Fibroblast of the conjunctiva (primary cell): ENCODE measurements around the gene NR6A1.

Source experiments
- DNase-seq: peaks from one replicate; pipeline ENCODE4 v3.0.0-alpha.2; 2010; ENCODE audit warnings: low read depth

Gene NR6A1

DNA sequence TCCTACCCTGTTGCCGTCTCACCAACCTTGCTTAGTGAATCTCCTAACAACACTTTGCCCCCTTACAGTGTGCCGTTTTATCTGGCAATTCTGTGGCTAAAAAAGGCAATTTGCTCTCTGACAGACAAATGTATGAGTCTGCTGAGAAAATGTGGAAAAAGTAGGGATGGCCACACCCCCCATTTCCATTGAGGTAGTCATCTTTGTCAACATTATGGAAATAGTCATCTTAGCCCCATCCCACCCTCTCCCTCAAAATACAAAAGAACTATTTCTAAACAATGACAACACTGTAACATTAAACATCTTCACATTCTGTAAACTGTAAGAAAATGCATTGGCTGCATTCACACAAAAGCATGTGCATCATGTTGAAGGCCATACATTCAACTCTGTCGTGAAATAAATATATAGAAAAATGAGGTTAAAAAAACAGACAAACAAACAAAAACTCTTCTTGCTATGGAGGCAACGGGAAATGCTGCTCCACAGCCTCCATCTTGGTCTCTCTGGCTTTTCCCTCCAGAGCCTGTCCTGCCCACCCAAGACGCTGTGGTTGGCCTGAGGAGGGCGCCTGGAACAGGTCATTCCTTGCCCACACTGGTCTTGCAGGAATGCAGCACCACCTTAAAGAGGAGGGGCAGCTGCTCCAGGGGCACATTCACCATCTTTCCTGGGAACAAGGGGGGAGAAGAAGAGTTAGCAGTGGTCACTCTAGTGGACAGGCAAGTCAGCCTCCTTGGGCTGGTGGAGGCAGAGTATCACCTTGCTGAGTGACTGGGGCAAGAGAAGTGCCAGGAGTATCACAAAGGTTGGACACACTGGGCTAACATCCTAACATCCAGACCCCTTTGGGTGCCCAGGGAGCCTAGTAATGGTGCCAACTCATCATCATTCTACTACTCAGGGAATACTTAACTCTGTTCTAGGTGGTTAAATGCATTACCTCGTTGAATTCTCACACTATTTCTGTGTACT is 248.7 kb downstream of the NR6A1 start:
- DNase-seq: no peak

GRCh38 chr9:124521142-124521541 is 250.0 kb downstream of the NR6A1 start:
- no peak for DNase-seq

GRCh38 chr9:124520206-124520596 is 250.9 kb downstream of the NR6A1 start:
- DNase-seq: no peak

DNA sequence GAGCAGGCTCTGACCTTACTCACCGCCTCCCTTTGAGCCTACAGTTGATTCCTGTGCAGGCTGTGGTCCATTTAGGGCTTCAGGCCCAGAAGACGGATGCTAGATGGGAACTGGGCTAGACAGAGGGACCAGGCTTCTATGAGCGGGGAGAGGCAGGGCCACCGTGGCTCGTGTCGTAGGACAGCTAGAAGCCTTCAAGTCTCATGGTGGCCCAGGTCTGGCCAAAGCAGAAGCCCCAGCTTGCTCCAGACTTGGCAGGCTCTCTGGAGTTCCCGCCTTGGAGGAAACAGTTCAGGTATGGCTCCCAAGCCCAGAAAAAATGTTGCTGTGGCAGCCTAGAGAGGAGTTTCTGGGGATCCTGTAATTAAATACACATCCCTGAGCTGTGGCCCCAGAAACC is 253.0 kb downstream of the NR6A1 start:
- no peak for DNase-seq

- no peak for DNase-seq
Measured at GRCh38 chr9:124517600-124517999, 253.5 kb downstream of the NR6A1 start.

DNA sequence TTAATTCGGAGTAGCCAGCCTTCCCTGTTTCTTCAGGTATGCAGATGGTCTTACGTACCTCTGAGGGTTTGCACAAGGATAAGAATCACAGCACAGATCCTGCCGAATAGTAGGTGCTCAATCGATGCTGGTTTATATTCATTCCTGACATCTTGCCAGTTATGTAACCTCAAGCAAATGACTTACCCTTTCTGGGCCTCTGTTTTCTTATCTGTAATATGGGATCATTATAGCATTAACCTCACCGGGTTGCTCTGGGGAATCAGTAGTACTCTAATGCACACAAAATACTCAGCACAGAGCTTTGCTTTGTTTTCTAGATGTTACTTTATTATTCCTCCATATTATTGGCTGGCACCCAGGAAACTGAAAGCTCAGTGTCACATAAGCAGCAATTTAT is 256.2 kb downstream of the NR6A1 start:
- no peak for DNase-seq

DNA sequence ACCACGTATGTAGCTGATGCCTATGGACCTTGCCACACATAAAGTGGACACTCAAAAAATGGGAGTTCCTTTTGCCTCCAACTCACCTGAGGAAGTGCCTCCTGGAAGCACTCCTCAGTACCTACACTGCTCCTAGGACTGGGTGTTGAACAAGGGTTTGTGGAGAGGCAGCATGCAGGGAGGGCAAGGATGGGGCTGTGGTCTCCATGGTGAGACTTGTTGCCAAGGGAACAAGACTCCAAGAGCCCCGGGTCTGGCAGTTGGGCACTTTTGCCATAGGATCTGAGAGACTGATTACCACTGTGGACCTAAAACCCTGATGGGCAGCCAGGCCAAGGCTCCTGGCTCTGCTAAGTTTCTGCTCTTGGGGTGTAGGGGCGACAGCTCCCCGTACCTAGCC is 257.0 kb downstream of the NR6A1 start:
- no peak for DNase-seq

- DNase-seq: no peak
Measured at GRCh38 chr9:124513376-124513994, 257.6 kb downstream of the NR6A1 start.

- DNase-seq: no peak
Measured at GRCh38 chr9:124512806-124513204, 258.3 kb downstream of the NR6A1 start.

DNA sequence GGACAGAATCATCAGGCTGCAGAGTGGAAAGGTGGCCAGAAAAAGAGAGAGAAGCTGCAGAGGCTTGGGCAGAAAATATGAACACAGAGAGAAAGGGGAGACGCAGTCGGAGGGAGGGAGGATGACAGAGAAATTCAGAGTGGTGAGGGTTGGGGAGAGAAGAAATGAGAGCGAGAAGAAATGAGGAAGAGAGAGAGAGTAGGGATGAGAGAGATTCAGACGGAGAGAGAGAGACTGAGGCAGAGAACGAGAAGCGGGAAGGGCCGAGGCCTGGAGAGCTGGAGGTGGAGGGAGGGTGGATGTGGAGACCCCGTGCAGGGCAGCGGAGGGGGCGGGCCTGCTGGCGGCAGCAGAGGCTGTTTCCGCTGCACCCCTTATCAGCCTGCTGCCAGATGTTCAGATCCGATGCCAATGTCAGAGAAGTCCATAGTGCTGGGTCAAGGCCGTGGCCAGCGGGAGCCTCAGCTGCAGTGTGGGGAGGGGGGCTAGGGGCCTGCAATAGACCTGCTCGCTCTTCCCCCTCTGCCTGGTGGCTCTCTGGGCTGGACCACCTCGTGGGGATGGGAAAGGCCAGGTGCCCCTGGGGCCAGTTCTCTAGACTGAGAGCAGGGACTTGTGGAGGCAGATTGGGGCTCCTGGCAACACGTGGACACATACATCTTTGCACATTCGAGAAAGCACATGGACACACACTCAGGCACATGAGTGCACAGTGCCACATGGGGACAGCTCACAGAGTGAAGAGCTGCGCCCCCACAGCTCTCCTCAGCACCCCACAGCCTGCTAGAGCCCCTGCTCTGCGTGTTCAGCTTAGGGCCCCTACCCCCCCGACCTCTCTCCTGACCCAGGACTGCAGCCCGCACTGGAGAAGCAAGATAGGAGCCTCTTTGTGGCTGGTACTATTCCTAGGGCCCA is 259.0 kb downstream of the NR6A1 start:
- DNase-seq: no peak

DNA sequence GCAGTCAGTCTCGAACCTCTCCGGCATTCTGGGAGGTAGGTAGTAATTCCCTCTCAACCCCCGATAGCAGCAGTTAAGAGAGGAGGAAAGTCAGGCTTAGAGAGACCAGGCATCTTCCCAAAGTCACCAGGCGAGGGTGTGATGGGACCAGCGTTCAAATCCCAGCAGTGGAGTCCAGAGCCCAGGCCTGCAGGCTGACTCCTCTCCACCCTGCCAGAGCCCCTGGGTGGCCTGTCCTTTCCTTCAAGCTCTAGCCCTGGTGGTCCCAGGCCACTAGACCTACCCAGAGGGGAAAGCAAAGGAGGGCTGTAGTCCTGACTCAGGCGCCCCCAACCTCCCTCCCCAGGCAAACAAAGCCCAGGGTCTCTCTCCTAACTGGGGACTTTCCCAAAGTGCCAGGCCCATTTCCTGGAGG is 259.7 kb downstream of the NR6A1 start:
- no peak for DNase-seq

- DNase-seq: peak; percentile 2
Measured at GRCh38 chr9:124510650-124511425, 260.3 kb downstream of the NR6A1 start.

DNA sequence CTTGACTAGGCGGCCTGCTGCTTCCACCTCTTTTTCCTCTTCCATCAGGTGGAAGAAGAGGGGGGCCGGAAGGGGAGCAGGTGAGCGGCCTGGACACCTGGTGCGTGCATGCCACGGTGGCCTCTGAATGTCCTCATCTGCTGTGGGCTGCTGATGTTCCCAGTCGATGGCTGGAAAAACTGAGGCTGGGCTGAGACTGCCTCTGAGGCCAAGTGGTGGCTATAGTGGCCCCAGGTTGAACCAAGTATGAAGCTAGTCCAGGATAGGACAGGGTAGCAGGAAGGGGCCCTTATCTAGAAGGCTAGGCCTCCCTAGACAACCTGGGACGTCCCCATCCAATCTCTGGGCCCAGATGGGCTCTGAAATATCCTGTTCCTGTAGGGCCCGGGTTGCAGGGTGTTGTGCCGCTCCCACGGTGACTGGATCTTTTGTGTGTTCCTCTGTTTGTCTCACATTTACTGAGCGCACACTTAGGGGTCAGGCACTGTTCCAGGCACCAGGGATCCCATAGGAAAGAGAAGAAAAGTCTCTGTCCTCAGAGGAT is 263.2 kb downstream of the NR6A1 start:
- DNase-seq: no peak

DNA sequence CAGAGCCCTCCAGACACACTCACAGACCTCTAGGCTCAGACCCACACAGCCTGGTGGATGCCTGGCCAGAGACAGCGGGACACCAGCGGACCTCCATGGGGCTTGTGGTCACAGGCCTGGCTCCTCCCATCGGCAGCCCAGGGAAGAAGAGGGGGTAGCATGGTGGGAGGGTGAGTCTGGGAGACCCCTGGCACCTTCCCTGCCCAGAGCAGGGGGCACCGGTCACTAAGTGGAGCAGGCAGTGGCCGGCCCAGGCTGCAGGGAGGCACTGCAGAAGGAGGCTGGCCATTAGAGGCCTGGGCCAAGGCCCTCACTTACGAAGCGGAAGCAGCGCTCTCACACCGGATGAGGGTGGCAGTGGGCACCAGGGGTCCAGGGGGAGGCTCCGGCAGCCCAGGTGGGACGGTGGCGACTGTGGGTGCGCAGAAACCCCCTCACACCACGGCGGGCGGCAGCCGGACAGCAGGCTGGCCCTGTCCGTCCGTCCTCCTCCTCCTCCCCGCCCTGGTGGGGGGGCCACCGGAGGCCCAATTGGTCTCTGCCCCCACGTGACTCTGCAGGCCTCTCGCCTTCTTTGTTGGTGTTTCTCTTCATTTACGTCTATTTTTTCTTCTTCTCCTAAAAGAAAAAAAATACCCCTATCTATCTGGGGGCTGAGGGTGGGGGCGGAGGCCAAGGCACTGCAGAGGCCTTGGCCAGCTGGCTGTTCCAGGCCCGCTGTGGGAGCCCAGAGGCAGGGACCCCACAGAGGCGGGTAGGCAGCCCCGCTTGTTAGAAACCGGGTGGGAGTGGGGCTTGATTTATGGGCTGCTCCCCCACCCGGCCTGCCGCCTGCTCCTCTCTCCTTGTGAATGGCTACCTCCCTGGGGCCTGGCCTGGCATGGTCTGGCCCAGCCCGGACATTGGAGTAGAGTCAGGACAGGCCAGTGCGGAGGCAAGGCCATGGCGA is 263.9 kb downstream of the NR6A1 start, which contains the start of gene NR5A1:
Gene NR5A1, minus strand, starts transcription at position 469 of the 949 bp plus-strand sequence. CDS start 4,004 bp downstream, outside the sequence.
- DNase-seq: no peak

- no peak for DNase-seq
Measured at GRCh38 chr9:124506433-124506832, 264.7 kb downstream of the NR6A1 start.

DNA sequence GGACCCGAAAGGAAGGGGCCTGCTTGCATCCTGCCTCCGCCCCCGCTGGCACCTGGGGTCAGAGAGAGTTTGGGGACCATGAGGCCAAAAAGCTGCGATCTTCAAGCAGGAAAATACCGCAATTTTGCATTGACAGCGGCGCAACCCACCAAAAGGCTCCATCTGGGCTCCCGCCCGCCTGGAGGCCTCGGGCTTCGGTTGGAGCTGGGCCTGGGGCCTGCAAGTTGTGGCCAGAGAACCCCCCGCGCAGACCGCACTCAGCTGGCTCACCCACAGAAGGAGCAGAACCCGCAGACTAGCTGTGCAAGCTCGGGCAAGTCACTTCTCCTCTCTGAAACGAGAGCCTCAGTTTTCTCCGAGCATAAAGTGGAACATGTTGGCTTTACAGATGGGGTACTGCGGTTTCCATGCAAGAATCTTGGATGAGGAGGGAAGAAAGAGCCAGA is 265.2 kb downstream of the NR6A1 start:
- DNase-seq: no peak

DNA sequence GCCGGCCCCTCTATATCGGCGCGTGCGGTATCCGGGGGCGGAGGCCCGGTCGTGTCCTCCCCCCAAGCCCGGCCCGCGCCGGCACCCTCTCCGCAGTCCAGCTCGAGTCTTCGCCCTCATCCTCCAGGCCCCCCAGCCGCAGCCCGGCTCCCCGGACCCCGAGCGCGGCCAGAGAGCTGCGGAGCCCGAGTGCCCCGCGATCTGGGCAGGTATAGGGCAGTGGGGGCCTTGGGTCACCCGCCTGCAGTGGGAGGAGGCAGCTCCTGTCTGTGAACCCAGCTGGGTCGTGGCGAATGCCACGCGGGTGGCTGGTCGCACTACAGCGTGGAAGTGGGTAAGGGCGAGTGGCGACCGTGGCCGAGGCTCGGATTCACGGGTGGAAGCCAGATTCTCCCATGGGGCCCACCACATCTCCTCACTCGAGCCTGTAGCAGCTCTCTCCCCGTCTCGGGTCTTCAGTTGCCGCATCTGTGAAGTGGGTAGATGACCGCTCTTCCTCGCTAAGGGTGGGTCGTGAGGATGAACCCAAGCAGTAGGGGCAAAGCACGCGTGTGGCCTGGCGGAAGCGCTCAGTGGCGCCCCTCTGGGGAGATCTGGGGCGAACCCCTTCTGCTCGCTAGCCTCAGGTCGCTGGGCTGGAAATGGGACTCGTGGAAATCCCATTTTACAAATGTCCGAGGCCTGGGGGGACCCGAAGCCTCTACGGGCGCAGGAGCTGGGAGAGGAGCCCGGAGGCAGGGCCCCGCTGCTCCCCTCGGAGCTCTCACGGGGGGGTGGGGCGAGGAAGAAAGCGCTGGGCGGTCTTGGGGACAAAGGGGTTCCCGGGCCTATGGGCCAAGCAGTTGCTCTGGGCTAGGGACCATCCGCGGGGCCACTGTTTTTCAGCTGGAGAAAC is 265.9 kb downstream of the NR6A1 start:
- no peak for DNase-seq

DNA sequence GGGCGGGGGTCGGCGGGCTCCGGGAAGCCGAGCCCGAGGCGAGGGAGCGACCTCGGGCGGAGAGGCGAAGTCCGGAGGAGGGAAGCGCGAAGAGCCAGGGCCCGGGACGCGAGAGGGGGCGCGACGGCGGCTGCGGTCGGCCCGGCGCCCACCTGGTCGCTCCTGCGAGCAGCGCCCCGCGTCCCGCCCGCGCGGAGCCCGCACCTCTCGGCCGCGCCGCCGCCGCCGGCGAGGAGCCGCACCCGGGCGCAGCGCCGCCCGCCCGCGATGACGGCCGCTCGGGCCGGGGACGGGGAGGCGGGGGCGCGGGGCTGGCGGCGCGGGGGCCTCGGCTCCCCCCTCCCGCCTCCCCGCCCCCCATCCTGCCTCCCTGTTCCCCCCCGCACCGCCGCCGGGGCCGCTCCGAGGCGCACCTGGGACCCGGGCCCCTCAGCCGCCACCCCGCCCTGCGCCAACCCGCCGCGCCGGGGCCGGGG is 266.5 kb downstream of the NR6A1 start:
- DNase-seq: no peak
